A673 (cell line): ENCODE data around the gene MTHFD1L. TPM values are rescaled to one million over a fixed set of nuclear protein-coding genes. Genes with fewer than 3 reads are reported as not detected.

ENCODE experiments used
- BruUV-seq: library from RNA; stranded (reverse); fragments of 400-500 nt; replicated peaks from 2 replicates; lab custom pipeline; 2021; lab: Mats Ljungman, UMichigan
- CTCF ChIA-PET: fragments of 300-600 bp; sonication (Branson Sonifier 250); formaldehyde crosslinking; loops from one replicate; lab custom pipeline; 2022; ENCODE audit warnings: antibody characterized with exemption; lab: Charles Lee
- POLR2A ChIA-PET: fragments of 300-600 bp; sonication (Branson Sonifier 250); formaldehyde crosslinking; loops from one replicate; lab custom pipeline; 2022; ENCODE audit warnings: antibody characterized with exemption; ENCODE audit not compliant: low non-redundant PET; lab: Charles Lee
- DNase-seq: peaks from one replicate; pipeline ENCODE4 v3.0.0-alpha.2; 2015; ENCODE audit warnings: low spot score
- H3K27ac ChIP-seq: fragments of 200-600 bp; sonication (generic); 2 replicates; pipeline ENCODE4 v1.5.1; 2016; ENCODE audit warnings: mixed run types, low read depth, mild to moderate bottlenecking, mixed read lengths, antibody characterized with exemption, low read length; ENCODE audit not compliant: poor library complexity, severe bottlenecking
- H3K27me3 ChIP-seq: fragments of 200-600 bp; sonication (generic); replicated peaks from 2 replicates; pipeline ENCODE4 v1.6.1; 2017; ENCODE audit warnings: mixed run types, low read depth, mild to moderate bottlenecking, mixed read lengths, antibody characterized with exemption, low read length; ENCODE audit not compliant: insufficient read depth, poor library complexity
- H3K36me3 ChIP-seq: fragments of 200-600 bp; sonication (generic); 2 replicates; pipeline ENCODE4 v1.6.1; 2016; ENCODE audit warnings: mixed run types, mild to moderate bottlenecking, mixed read lengths, antibody characterized with exemption, low read length; ENCODE audit not compliant: insufficient read depth, poor library complexity, severe bottlenecking
- H3K4me1 ChIP-seq: fragments of 200-600 bp; sonication (generic); 2 replicates; pipeline ENCODE4 v1.6.1; 2017; ENCODE audit warnings: mixed run types, mild to moderate bottlenecking, mixed read lengths, antibody characterized with exemption, low read length; ENCODE audit not compliant: insufficient read depth, poor library complexity, severe bottlenecking
- H3K4me3 ChIP-seq: fragments of 200-600 bp; sonication (generic); 2 replicates; pipeline ENCODE4 v1.5.1; 2016; ENCODE audit warnings: low read depth, mixed run types, mild to moderate bottlenecking, mixed read lengths, low read length; ENCODE audit not compliant: poor library complexity, severe bottlenecking
- H3K9me3 ChIP-seq: fragments of 200-600 bp; sonication (generic); 2 replicates; pipeline ENCODE4 v1.6.1; 2016; ENCODE audit warnings: mixed run types, low read depth, mild to moderate bottlenecking, mixed read lengths, antibody characterized with exemption, low read length; ENCODE audit not compliant: poor library complexity, severe bottlenecking
- EZH2 ChIP-seq: fragments of 200-600 bp; sonication (generic); IDR thresholded peaks from 2 replicates; pipeline ENCODE4 v1.6.1; 2017; ENCODE audit warnings: borderline replicate concordance, low read depth, mild to moderate bottlenecking, mixed read lengths, antibody characterized with exemption, low read length; ENCODE audit not compliant: poor library complexity, severe bottlenecking
- intact Hi-C: fragments of 100-400 bp; cut with micrococcal nuclease; formaldehyde crosslinking; loops from one replicate; pipeline ENCODE4 v1.10.0; 2022; ENCODE audit not compliant: unreplicated experiment
- total RNA-seq: library from RNA; stranded (reverse); gene quantifications from 2 replicates; pipeline ENCODE4 v1.2.3, GENCODE V29; 2021
- TF ChIP-seq, protein P1 (sequence below): fragments of 300-800, 200-600 bp; sonication (generic); conservative IDR thresholded peaks from 2 replicates; pipeline ENCODE4 v1.5.1; 2017; ENCODE audit warnings: low read depth, mild to moderate bottlenecking, antibody characterized with exemption, low read length, moderate library complexity, mixed read lengths

The MTHFD1L gene
- total RNA-seq, 1 experiment from 2014 or later, result 78.7 TPM

DNA sequence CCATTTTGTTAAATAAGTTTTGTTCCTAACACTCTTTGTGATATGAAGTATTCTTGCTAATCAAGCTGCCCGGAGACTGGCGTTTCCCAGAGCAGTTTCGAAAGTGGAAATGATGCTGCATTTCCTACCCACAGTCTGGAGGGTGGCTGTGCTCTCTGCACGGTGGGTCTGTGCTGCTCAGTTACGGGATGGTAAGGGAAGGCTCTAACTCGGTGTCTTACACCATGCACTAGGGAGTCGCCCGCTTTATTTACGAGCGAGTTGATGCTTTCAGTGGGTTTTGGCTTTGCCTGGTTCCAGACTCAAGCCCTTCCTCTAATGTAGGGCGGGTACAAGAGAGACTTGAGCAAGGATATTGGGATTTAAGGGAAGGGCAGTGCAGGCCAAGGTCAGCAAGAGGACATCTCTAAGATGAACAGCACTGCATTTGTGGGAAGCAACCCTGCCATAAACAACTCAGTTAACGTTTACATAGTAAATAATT is 194.2 kb downstream of the MTHFD1L start:
- Histone ChIP-seq H3K36me3 (no peaks in the 10 kb centered on the region), H3K27ac (no peak overlapping the region), H3K9me3 (no peaks in the 10 kb centered on the region), H3K27me3 (no peaks in the 10 kb centered on the region), H3K4me1 (peaks cover 8% of the 10 kb centered on the region), H3K4me3 (no peak overlapping the region)
- no peak for DNase-seq
- intact Hi-C loops, result no loop called here
- CTCF ChIA-PET, result no interaction called here
- BruUV-seq, result no TSS peak
- TF ChIP-seq, protein P1, sequence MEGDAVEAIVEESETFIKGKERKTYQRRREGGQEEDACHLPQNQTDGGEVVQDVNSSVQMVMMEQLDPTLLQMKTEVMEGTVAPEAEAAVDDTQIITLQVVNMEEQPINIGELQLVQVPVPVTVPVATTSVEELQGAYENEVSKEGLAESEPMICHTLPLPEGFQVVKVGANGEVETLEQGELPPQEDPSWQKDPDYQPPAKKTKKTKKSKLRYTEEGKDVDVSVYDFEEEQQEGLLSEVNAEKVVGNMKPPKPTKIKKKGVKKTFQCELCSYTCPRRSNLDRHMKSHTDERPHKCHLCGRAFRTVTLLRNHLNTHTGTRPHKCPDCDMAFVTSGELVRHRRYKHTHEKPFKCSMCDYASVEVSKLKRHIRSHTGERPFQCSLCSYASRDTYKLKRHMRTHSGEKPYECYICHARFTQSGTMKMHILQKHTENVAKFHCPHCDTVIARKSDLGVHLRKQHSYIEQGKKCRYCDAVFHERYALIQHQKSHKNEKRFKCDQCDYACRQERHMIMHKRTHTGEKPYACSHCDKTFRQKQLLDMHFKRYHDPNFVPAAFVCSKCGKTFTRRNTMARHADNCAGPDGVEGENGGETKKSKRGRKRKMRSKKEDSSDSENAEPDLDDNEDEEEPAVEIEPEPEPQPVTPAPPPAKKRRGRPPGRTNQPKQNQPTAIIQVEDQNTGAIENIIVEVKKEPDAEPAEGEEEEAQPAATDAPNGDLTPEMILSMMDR, result no peak
- TF ChIP-seq EZH2, result no peak
- POLR2A ChIA-PET, result no interaction called here

DNA sequence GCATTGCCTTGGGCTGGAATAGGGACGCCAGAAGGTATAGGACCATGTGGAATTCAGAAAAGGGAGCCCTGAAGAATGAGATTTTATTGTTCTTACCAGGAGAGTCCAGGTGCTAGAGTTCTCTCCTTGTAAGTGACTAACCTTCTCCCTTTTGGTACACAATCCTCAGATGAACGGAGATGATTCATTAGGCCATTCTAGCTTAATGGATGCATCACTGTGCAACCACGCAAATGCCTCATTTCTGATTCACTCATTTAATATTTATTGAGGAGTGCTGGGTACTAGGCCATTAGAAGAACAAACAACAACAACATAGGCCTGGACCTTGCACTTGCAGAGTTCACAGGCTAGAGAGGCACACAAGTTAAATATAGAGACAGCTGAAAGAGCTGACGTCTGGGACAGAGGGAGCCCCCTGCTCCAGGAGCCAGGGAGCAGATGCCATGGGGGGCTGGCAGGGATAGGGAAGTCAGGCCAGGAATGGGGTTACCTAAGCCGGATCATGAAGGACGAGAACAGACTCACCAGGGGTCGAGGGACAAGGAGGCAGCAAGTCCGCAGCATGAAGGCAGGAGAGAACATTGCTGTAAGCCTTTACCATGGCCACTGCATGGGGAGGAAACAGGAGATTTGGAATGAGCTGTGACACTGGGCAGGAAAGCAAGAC is 194.7 kb downstream of the MTHFD1L start:
- TF ChIP-seq EZH2, result no peak
- TF ChIP-seq, protein P1, result no peak
- CTCF ChIA-PET, result no interaction called here
- Histone ChIP-seq H3K4me3 (no peak overlapping the region), H3K4me1 (peaks cover 8% of the 10 kb centered on the region), H3K9me3 (no peaks in the 10 kb centered on the region), H3K36me3 (no peaks in the 10 kb centered on the region), H3K27ac (no peak overlapping the region), H3K27me3 (no peaks in the 10 kb centered on the region)
- POLR2A ChIA-PET, result no interaction called here
- no TSS peak for BruUV-seq
- DNase-seq, result no peak
- intact Hi-C loops, result no loop called here

DNA sequence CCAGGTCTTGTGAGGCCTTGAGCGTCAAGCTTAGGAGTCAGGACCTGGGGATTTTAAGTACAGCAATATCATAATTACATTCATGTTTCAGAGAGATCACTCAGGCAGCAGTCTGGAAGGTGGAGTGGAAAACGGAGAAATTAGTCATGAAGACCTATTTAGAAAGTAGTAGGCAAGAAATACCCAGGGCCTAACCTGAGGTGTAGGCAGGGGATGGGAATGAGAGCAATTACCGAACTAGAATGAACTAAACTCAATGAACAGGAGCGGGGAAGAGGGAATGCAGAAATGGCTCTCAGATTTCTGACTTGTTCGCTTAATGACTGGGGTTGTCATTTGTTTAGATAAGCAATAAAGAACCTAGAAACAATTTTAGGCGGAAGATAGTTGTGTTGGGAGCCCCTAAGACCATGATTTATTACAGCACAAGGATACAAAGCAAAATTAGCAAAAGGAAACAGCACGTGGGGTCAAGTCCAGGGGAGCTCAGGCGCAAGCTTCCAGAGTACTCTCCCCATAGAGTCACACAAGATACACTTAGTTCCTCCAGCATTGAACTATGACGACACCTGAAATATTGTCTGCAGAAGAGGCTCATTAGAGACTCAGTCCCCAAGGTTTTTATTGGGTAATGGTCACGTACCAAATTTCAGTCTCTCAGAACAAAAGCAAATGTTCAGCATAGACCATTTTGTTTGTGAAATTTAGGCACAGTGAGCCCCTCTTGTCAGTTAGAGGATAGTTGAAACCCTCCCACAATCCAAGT is 195.4 kb downstream of the MTHFD1L start:
- Histone ChIP-seq H3K4me3 (no peak overlapping the region), H3K36me3 (no peaks in the 10 kb centered on the region), H3K27me3 (no peaks in the 10 kb centered on the region), H3K4me1 (peaks cover 8% of the 10 kb centered on the region), H3K27ac (no peak overlapping the region), H3K9me3 (no peaks in the 10 kb centered on the region)
- ChIA-PET CTCF (no interaction called here), POLR2A (no interaction called here)
- no peak for DNase-seq
- no peak for TF ChIP-seq EZH2
- TF ChIP-seq, protein P1, result no peak
- intact Hi-C loops, result no loop called here
- BruUV-seq, result no TSS peak
